HG03521 (cell line): ENCODE data around the gene MCM9.
"Not testable (repeated sequence)": the region's sequence is repeated elsewhere in the genome, so short reads cannot be mapped to it uniquely, and the experiment has no call there.

Experiments used
- ATAC-seq: cut with Tn5 transposase; IDR thresholded peaks from one replicate; pipeline ENCODE4 v1.9.1; 2021; ENCODE audit warnings: mild to moderate bottlenecking, moderate library complexity; ENCODE audit not compliant: unreplicated experiment

The MCM9 gene

DNA sequence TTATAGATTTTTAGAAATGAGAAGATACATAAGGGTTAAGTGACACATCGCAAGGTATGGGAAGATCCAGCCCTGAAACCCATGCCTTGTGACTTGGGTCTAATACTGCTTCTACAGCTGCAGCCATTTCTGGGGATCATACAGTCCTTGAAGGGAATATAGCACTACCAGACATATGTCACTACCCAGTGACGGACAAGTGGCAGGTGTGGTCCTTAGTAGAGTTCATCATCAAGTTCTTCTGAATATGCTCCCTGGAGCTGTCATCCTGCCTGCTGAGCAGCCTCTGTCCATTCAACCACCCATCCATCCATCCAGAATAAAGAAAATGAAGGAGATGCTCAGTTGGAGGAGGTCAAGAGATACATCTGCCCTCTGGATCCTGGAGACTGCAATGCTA is 159.6 kb downstream of the MCM9 start:
- ATAC-seq: no peak

DNA sequence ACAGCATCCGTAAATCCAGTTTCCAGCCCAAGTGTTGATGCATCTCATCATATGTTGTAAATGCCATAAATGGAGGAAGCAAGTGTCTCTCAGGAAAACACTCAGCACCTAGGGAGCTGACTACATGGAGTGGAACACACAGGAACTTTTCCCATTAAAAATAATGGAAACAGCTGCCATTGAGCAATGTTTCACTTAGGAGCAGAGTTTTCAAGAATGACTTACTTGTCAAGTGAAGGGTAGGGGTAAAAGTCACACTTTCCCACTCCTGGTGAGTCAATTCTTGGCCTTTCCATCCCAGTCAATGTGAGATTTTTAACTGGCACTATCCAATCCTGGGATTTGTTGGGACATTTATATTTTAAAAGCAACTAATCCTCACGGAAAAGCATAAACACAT is 160.4 kb downstream of the MCM9 start:
- ATAC-seq: no peak

DNA sequence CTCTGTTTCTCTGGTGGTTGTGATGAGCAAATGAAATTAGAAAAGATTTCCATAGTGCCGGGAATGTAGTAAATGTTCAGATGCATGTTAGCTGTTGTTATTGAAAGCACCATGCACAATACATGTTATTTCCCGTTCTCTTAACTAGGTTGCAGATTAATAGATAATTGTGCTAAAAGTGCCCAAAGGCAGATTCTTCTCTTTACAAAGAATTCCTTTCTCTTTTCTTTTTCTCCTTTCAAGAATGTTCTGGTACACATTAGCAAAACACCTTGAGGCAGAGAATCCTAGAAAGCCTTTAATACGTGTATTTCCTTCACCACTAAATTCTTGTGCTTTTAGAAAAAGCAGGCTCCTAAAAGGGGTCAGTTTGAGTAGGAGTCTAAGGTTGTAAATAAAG is 162.1 kb downstream of the MCM9 start:
- no peak for ATAC-seq

DNA sequence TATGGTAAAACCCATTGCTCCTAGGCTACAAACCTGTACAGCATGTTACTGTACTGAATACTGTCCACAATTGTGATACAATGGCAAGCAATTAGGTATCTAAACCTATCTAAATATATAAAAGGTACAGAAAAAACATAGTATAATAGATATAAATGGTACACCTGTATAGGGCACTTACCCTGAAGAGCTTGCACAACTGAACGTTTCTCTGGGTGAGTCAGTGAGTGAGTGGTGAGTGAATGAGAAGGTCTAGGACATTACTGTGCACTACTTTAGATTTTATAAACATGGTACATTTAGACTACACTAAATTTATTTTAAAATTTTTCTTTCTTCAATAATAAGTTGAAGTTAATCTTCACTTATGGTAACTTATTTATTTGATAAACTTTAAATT is 163.7 kb downstream of the MCM9 start:
- no peak for ATAC-seq

DNA sequence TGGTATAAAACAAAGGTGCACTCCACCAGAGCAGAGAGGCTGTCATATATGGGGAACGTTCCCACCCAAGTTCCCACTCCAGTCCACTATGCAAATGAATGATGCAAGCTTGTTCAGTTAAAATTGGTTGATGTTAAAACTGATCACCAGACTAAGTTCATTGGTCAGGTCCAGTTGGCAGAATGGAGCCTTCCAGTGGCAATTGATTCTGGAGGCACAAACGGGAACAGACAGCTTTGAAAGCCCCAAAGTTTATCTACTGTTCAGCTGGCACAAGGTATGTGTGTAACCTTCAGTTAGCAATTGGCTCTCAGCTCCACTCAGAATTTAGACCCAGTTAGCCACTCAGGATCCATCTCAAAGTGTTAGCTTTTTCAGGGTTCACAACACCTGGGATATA is 164.1 kb downstream of the MCM9 start:
- no peak for ATAC-seq

DNA sequence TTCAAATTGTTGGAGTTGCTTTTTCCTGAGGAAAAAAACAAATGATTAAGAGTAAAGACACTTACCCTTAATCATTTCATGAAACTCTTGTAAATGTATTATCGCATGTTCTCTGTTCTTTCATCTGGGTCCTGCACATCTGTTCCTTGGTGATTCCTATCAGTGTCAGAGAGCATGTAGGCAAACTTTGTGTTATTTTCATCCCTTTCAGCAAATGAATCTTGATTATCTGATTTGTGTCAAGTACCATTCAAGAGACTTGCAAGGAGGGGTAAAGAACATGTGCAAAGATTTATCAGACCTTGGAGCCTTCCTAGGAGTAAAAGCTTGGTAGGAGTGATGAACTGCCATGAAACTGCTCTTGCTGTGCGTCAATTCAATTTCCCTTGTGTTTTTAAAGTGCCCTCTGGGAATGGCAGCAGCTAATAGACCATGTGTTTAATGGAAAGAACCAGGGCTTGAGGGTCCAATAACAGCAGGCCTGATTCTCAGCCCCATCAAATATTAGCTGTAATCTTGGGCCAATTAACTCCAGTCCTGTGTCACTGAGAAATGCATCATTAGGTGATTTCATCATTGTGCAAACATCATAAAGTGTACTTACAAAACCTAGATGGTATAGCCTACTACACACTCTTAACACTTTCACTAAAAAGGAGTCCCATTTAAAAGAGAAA is 164.7 kb downstream of the MCM9 start:
- ATAC-seq: no peak

DNA sequence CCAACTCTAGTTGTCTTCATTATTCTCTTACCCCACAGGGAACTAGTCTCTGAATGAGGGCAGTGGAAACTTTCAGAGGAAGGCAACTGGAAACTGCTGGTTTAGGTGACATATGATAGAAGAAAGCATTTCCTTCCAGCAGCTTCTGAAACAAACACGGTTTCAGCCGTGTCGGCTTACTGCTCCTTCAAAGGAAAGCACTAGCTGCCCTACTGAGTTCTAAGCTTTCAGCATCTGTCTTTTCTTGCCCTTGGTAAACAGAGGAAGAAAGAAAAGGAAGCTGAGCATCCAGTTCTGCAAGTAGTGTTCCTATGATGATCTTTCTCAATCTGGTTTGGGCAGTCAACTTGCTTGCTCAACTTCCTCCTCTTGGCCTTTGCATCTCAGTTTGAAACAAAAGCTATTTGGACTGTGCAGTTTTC is 166.0 kb downstream of the MCM9 start:
- ATAC-seq: no peak

DNA sequence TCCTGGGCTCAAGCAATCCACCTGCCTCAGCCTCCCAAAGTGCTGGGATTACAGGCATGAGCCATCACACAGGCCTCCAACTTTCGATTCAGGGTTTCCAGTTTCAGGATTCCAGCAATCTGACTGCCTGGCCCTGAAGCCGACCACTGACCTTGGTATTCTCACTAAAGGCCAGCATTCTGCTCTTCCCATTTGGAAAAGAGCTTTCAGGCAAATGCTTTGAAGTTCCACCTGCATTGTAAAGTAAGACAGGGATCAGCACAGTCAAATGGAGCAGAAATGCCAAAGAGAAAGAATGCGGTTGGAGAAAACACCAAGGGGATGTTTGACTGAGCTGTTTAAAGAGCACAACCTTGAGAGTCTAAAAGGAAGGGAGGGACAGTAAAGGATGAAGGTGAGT is 166.5 kb downstream of the MCM9 start:
- ATAC-seq: no peak

DNA sequence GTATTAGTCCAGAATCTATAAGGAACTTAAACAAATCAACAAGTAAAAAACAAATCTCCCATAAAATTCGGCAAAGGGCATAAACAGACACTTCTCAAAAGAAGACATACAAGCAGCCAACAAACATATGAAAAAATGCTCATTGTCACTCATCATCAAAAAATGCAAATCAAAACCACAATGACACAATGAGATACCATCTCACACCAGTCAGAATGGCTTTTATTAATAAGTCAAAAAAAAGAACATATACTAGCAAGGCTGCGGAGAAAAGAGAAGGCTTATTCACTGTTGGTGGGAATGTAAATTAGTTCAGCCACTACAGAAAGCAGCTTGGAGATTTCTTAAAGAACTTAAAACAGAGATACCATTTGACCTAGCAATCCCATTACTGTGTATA is 169.6 kb downstream of the MCM9 start:
- ATAC-seq: not testable (repeated sequence)

DNA sequence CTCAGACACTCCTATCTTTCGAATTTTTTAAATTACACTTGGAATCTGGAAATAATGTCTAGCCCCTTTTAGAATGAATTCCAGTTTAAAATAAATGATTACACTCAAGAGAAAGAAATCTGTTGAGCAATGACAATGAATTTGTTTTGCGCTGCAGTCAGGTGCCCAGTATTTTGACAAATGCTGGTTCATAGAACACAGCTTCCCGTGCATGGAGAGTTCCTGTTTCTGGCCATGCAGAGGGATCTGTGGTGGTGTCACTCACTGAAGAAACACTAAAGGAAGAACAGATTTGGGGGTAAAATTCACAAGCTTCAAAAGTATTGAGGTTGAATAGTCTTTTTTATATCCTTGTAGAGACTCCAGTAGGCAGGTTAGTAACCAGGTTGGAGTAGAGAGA is 170.2 kb downstream of the MCM9 start:
- ATAC-seq: no peak
